ENCODE results near the gene BCL6. TPM values are rescaled to one million over a fixed set of nuclear protein-coding genes. Genes with fewer than 3 reads are reported as not detected.

BCL6 gene
- total RNA-seq, 1 donor from 2014 or later: 20.3 TPM

- Histone ChIP-seq H2AFZ (replicated peaks) (no peak overlapping the region), H3K27ac (no peak overlapping the region), H3K4me2 (no peak overlapping the region), H3K36me3 (no peaks in the 10 kb centered on the region), H3K9me3 (ENCODE audit: low read depth) (no peaks in the 10 kb centered on the region), H4K20me1 (ENCODE audit: low read depth) (no peaks in the 10 kb centered on the region), H3K4me3 (no peak overlapping the region), H3K27me3 (no peaks in the 10 kb centered on the region), H3K79me2 (ENCODE audit: low read depth) (no peaks in the 10 kb centered on the region), H3F3A (ENCODE audit: low read depth) (no peaks in the 10 kb centered on the region), H3K9ac (no peak overlapping the region), H3K4me1 (no peaks in the 10 kb centered on the region)
- Mint-ChIP-seq H3K9me3 (no peaks in the 10 kb centered on the region), H3K4me3 (no peak overlapping the region), H3K27me3 (ENCODE audit: insufficient read depth, low read depth) (peaks cover 15% of the 10 kb centered on the region), H3K27ac (no peak overlapping the region), H3K4me1 (no peaks in the 10 kb centered on the region), H3K36me3 (no peaks in the 10 kb centered on the region)
- no peak for DNase-seq (ENCODE audit: low spot score)
- no peak for TF ChIP-seq EZH2 (IDR thresholded peaks at IDR 0.05)
- TF ChIP-seq EZH2phosphoT487 (IDR thresholded peaks at IDR 0.05): no peak
- TF ChIP-seq CTCF (IDR thresholded peaks at IDR 0.05): no peak
Observed at GRCh38 chr3:187696021-187696420, 49.2 kb downstream of the BCL6 start.

GRCh38 chr3:187695449-187695848, 49.8 kb downstream of the BCL6 start:
- Histone ChIP-seq H3K79me2 (ENCODE audit: low read depth) (no peaks in the 10 kb centered on the region), H3K36me3 (no peaks in the 10 kb centered on the region)
- no peak overlapping the region for H3K27ac Mint-ChIP-seq

GRCh38 chr3:187694801-187695200, 50.5 kb downstream of the BCL6 start:
- Histone ChIP-seq H3K27me3 (no peaks in the 10 kb centered on the region), H3K79me2 (ENCODE audit: low read depth) (no peaks in the 10 kb centered on the region), H3K36me3 (no peaks in the 10 kb centered on the region), H3F3A (ENCODE audit: low read depth) (no peaks in the 10 kb centered on the region), H4K20me1 (ENCODE audit: low read depth) (no peaks in the 10 kb centered on the region), H3K4me3 (no peak overlapping the region), H3K4me1 (no peaks in the 10 kb centered on the region), H2AFZ (replicated peaks) (no peak overlapping the region), H3K9me3 (ENCODE audit: low read depth) (no peaks in the 10 kb centered on the region), H3K9ac (no peak overlapping the region), H3K4me2 (no peak overlapping the region), H3K27ac (no peak overlapping the region)
- no peak overlapping the region for H3K4me3 Mint-ChIP-seq
- H3K4me1 Mint-ChIP-seq: no peaks in the 10 kb centered on the region
- TF ChIP-seq EZH2 (IDR thresholded peaks at IDR 0.05) (no peak), CTCF (IDR thresholded peaks at IDR 0.05) (no peak), EZH2phosphoT487 (IDR thresholded peaks at IDR 0.05) (no peak)
- H3K36me3 Mint-ChIP-seq: no peaks in the 10 kb centered on the region
- peaks cover 14% of the 10 kb centered on the region for H3K27me3 Mint-ChIP-seq (ENCODE audit: insufficient read depth, low read depth)
- H3K9me3 Mint-ChIP-seq: no peaks in the 10 kb centered on the region
- no peak for DNase-seq (ENCODE audit: low spot score)
- H3K27ac Mint-ChIP-seq: no peak overlapping the region

More at GRCh38 chr3:187695449-187695848, 49.8 kb downstream of the BCL6 start:
- H3K9me3 Mint-ChIP-seq: no peaks in the 10 kb centered on the region
- Histone ChIP-seq H3K4me1 (no peaks in the 10 kb centered on the region), H2AFZ (replicated peaks) (no peak overlapping the region), H3K27ac (no peak overlapping the region), H3K27me3 (no peaks in the 10 kb centered on the region), H3K9me3 (ENCODE audit: low read depth) (no peaks in the 10 kb centered on the region), H4K20me1 (ENCODE audit: low read depth) (no peaks in the 10 kb centered on the region), H3K4me2 (no peak overlapping the region), H3K9ac (no peak overlapping the region), H3K4me3 (no peak overlapping the region), H3F3A (ENCODE audit: low read depth) (no peaks in the 10 kb centered on the region)
- TF ChIP-seq CTCF (IDR thresholded peaks at IDR 0.05): no peak
- TF ChIP-seq EZH2 (IDR thresholded peaks at IDR 0.05): no peak
- TF ChIP-seq EZH2phosphoT487 (IDR thresholded peaks at IDR 0.05): no peak
- no peak for DNase-seq (ENCODE audit: low spot score)
- H3K27me3 Mint-ChIP-seq (ENCODE audit: insufficient read depth, low read depth): peaks cover 15% of the 10 kb centered on the region
- no peaks in the 10 kb centered on the region for H3K36me3 Mint-ChIP-seq
- no peaks in the 10 kb centered on the region for H3K4me1 Mint-ChIP-seq
- no peak overlapping the region for H3K4me3 Mint-ChIP-seq
